ENCODE results near the gene SGO2.

DNA sequence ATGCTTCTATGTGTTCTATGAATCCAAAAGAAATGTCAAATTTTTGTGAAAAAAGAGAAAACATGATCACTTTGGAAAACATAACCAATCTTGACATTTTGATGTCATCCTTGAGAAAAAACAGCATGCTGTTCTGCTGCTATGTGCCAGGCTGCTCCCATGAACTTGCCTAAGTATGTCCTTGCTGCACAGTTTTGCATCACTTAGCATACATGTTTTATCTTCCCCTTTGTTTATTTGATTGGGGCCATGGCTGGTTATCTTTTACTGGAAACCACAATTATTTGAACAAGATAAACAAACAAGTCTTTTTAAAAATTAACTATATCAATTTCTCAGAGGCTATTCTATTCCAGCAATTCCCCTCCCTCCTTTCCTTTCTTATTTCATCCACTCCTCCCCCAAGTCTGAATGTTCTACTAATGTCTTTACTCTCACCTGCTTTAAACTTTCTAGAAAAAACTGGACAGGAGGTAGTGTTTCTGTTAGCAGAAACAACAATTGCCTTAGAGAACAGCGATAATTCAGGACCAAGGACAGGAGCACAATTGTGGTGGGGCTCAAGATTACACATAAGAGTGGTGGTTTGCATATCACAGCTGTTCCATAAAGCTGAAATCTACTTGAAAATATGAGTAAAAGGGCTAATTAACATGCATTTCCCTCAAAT, 66.5 kb downstream of the SGO2 start:
- TF ChIP-seq POLR2A (IDR thresholded peaks at IDR 0.05): no peak
- TF ChIP-seq, protein P1, sequence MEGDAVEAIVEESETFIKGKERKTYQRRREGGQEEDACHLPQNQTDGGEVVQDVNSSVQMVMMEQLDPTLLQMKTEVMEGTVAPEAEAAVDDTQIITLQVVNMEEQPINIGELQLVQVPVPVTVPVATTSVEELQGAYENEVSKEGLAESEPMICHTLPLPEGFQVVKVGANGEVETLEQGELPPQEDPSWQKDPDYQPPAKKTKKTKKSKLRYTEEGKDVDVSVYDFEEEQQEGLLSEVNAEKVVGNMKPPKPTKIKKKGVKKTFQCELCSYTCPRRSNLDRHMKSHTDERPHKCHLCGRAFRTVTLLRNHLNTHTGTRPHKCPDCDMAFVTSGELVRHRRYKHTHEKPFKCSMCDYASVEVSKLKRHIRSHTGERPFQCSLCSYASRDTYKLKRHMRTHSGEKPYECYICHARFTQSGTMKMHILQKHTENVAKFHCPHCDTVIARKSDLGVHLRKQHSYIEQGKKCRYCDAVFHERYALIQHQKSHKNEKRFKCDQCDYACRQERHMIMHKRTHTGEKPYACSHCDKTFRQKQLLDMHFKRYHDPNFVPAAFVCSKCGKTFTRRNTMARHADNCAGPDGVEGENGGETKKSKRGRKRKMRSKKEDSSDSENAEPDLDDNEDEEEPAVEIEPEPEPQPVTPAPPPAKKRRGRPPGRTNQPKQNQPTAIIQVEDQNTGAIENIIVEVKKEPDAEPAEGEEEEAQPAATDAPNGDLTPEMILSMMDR (IDR thresholded peaks at IDR 0.05): no peak
